Upper lobe of left lung (tissue), 6 donors: Measurements from ENCODE around the gene ARHGAP45. TPM values are rescaled to one million over a fixed set of nuclear protein-coding genes. Genes with fewer than 3 reads are reported as not detected.

Experiments
- ATAC-seq, 2 donors: fragments of 200-7000 bp; cut with Tn5 transposase; one replicate each; pipeline ENCODE4 v1.9.1; 2022; ENCODE audit warnings: mild to moderate bottlenecking in 2 of 2, moderate library complexity in 2 of 2; ENCODE audit not compliant: low FRiP score in 2 of 2
- DNase-seq, 2 donors: peaks; one replicate each; pipeline ENCODE4 v3.0.0-alpha.2; 2019 to 2020
- H3K27ac ChIP-seq, 4 donors: fragments of 200-600 bp; sonication (generic); one replicate each; pipeline ENCODE4 v1.5.1; 2016 to 2019
- H3K27me3 ChIP-seq, 4 donors: fragments of 200-600 bp; sonication (generic); one replicate each; pipeline ENCODE4 v1.5.1; 2017 to 2019
- H3K36me3 ChIP-seq, 4 donors: fragments of 200-600 bp; sonication (generic); one replicate each; pipeline ENCODE4 v1.5.1; 2016 to 2019
- H3K4me1 ChIP-seq, 4 donors: fragments of 200-600 bp; sonication (generic); one replicate each; pipeline ENCODE4 v1.5.1; 2018 to 2019
- H3K4me3 ChIP-seq, 4 donors: fragments of 200-600 bp; sonication (generic); one replicate each; pipeline ENCODE4 v1.5.1; 2017 to 2019; ENCODE audit warnings: mild to moderate bottlenecking in 2 of 4, moderate library complexity in 1 of 4
- H3K9me3 ChIP-seq, 4 donors: fragments of 200-600 bp; sonication (generic); one replicate each; pipeline ENCODE4 v1.5.1; 2018 to 2019
- CTCF ChIP-seq, 6 experiments: fragments of 450-650 bp in 4 of 6; fragments of 200-600 bp in 2 of 6; sonication (generic) in 2 of 6; IDR thresholded peaks; one replicate each; pipeline ENCODE4 v1.5.1; 2016 to 2019; ENCODE audit warnings: antibody characterized with exemption in 6 of 6
- EP300 ChIP-seq, 4 donors: sonication (generic); formaldehyde crosslinking; IDR thresholded peaks; one replicate each; pipeline ENCODE4 v1.5.1; 2017; ENCODE audit warnings: antibody characterized with exemption in 4 of 4, control low read depth in 2 of 4
- POLR2A ChIP-seq, 4 donors: fragments of 450-650 bp; IDR thresholded peaks; one replicate each; pipeline ENCODE4 v1.5.1; 2016 to 2017; ENCODE audit warnings: antibody characterized with exemption in 4 of 4, mild to moderate bottlenecking in 2 of 4
- POLR2AphosphoS5 ChIP-seq, 2 donors: sonication (generic); formaldehyde crosslinking; IDR thresholded peaks; one replicate each; pipeline ENCODE4 v1.5.1; 2017; ENCODE audit warnings: antibody characterized with exemption in 2 of 2
- WGBS, 2 donors: methylation state at CpG; one replicate each; pipeline ENCODE4 v1.1.5; 2017 to 2018; 5-methylcytosine and 5-hydroxymethylcytosine counted together
- small RNA-seq, 4 donors: library from RNA; depleted of rRNA; stranded (forward); fragments of <200 nt; gene quantifications; one replicate each; pipeline ENCODE3, GENCODE V24; 2016
- total RNA-seq, 6 donors: library from RNA; depleted of rRNA in 4 of 6; stranded (reverse); fragments of >200 nt in 4 of 6; gene quantifications; one replicate each; pipeline versions ENCODE4 v1.1.0 to v1.2.1, GENCODE V29; 2016 to 2021
- donor health status: DM: no; HTN: no; CAD: no; lungs with moderate emphysema.
- donor health status: DM: no; HTN: yes; CAD: no; lungs with severe emphysema.

ARHGAP45 gene
- total RNA-seq, 6 donors from 2014 or later = 91.6 to 332 (median 123) TPM

GRCh38 chr19:1133471-1133929 lies 66.5 kb downstream of the ARHGAP45 start:
- no peaks in the 10 kb centered on the region for H3K9me3 ChIP-seq
- peaks cover 0 to 32% (median 9%) of the 10 kb centered on the region in 4 donors for H3K36me3 ChIP-seq
- WGBS, 2 donors = 90 to 100% methylated on average over 4 to 21 of the region's 25 CpGs
- ATAC-seq (peak; percentile 7 to 15), DNase-seq (peak; percentile 55 to 89)
- peaks cover 68 to 80% (median 74%) of the 10 kb centered on the region in 4 donors for H3K4me1 ChIP-seq
- H3K27me3 ChIP-seq = no peaks in the 10 kb centered on the region
- TF ChIP-seq CTCF (IDR thresholded peaks at IDR 0.05) (no peak), POLR2A (IDR thresholded peaks at IDR 0.05) (peak in 1 of 4 donors; percentile 63), POLR2AphosphoS5 (IDR thresholded peaks at IDR 0.05) (peak in 1 of 2 donors; percentile 56), EP300 (IDR thresholded peaks at IDR 0.05) (no peak)
- peak overlapping the region in 3 of 4 donors; percentile 60 to 74 (median 65) for H3K4me3 ChIP-seq
- peak overlapping the region; percentile 94 to 99 (median 97) for H3K27ac ChIP-seq

GRCh38 chr19:1134431-1134830 lies 67.5 kb downstream of the ARHGAP45 start:
- DNase-seq (no peak), ATAC-seq (no peak)
- peaks cover 63 to 71% (median 67%) of the 10 kb centered on the region in 4 donors for H3K4me1 ChIP-seq
- peaks cover 0 to 34% (median 10%) of the 10 kb centered on the region in 4 donors for H3K36me3 ChIP-seq
- no peaks in the 10 kb centered on the region for H3K27me3 ChIP-seq
- H3K27ac ChIP-seq = peak overlapping the region; percentile 94 to 99 (median 97)
- no peaks in the 10 kb centered on the region for H3K9me3 ChIP-seq
- TF ChIP-seq POLR2A (IDR thresholded peaks at IDR 0.05) (no peak), CTCF (IDR thresholded peaks at IDR 0.05) (no peak), EP300 (IDR thresholded peaks at IDR 0.05) (peak in 2 of 4 donors; percentile 19 to 41), POLR2AphosphoS5 (IDR thresholded peaks at IDR 0.05) (peak; percentile 53 to 63)
- no peak overlapping the region for H3K4me3 ChIP-seq
- 75 to 87% methylated on average over 9 to 11 of the region's 11 CpGs for WGBS, 2 donors

- Histone ChIP-seq H3K27me3 (no peaks in the 10 kb centered on the region), H3K4me3 (no peak overlapping the region), H3K4me1 (peaks cover 53 to 61% (median 56%) of the 10 kb centered on the region in 4 donors), H3K27ac (peak overlapping the region; percentile 77 to 99 (median 97)), H3K36me3 (peaks cover 0 to 37% (median 12%) of the 10 kb centered on the region in 4 donors), H3K9me3 (no peaks in the 10 kb centered on the region)
- 75 to 94% methylated on average over 5 to 13 of the region's 17 CpGs for WGBS, 2 donors
- TF ChIP-seq POLR2A (IDR thresholded peaks at IDR 0.05) = no peak
- no peak for TF ChIP-seq CTCF (IDR thresholded peaks at IDR 0.05)
- TF ChIP-seq POLR2AphosphoS5 (IDR thresholded peaks at IDR 0.05) = no peak
- TF ChIP-seq EP300 (IDR thresholded peaks at IDR 0.05) = no peak
- DNase-seq = peak in 1 of 2 donors; percentile 82
- ATAC-seq = no peak
Measured at GRCh38 chr19:1135454-1135853, 68.5 kb downstream of the ARHGAP45 start.

GRCh38 chr19:1136201-1136600 lies 69.2 kb downstream of the ARHGAP45 start:
- H3K9me3 ChIP-seq = no peaks in the 10 kb centered on the region
- peak overlapping the region; percentile 77 to 99 (median 97) for H3K27ac ChIP-seq
- no peak overlapping the region for H3K4me3 ChIP-seq
- DNase-seq = peak in 1 of 2 donors; percentile 79
- ATAC-seq = no peak
- WGBS, 2 donors = 42% methylated on average over 12 of the region's 12 CpGs
- no peaks in the 10 kb centered on the region for H3K27me3 ChIP-seq
- peaks cover 0 to 43% (median 15%) of the 10 kb centered on the region in 4 donors for H3K36me3 ChIP-seq
- TF ChIP-seq CTCF (IDR thresholded peaks at IDR 0.05) (no peak), POLR2A (IDR thresholded peaks at IDR 0.05) (no peak), POLR2AphosphoS5 (IDR thresholded peaks at IDR 0.05) (peak in 1 of 2 donors; percentile 13)
- H3K4me1 ChIP-seq = peaks cover 45 to 53% (median 49%) of the 10 kb centered on the region in 4 donors

Small RNAs within 50 kb of the gene (small RNA-seq; reads per million reads assigned to genes)
- 0 to 0.49 (median 0.10) reads per million in 4 donors for gene RNU6-2

Other genes with a start within 250 kb of the ARHGAP45 start
- gene PLPPR3, start 245.2 kb upstream of the ARHGAP45 start, total RNA-seq = 10 to 100 TPM in 1 of 6 donors, 1 to 10 TPM in 4, under 1 TPM in 1; 0.63 to 14.2 (median 5.6) TPM
- gene AZU1, start 239.3 kb upstream of the ARHGAP45 start, total RNA-seq = 10 to 100 TPM in 1 of 6 donors, 1 to 10 TPM in 5; 2.0 to 13.6 (median 5.3) TPM
- gene PRTN3, start 226.2 kb upstream of the ARHGAP45 start, total RNA-seq = 1 to 10 TPM in 2 of 6 donors, not detected in 4; 1.1 to 9.4 TPM
- gene ELANE, start 214.9 kb upstream of the ARHGAP45 start, total RNA-seq = 10 to 100 TPM in 1 of 6 donors, 1 to 10 TPM in 2, under 1 TPM in 2, not detected in 1; 0.69 to 11.9 (median 1.3) TPM
- 100 to 1,000 TPM; 101 to 393 (median 259) TPM for gene CFD, start 207.5 kb upstream of the ARHGAP45 start, total RNA-seq
- gene MED16, start 174.0 kb upstream of the ARHGAP45 start, total RNA-seq = 100 to 1,000 TPM in 2 of 6 donors, 10 to 100 TPM in 4; 33.5 to 110 (median 62.1) TPM
- gene RNU6-9, start 173.7 kb upstream of the ARHGAP45 start, total RNA-seq = not detected
- 10 to 100 TPM; 39.6 to 71.2 (median 63.3) TPM for gene R3HDM4, start 153.9 kb upstream of the ARHGAP45 start, total RNA-seq
- not detected for gene KISS1R, start 149.8 kb upstream of the ARHGAP45 start, total RNA-seq
- 10 to 100 TPM in 4 of 6 donors, 1 to 10 TPM in 2; 7.1 to 54.5 (median 19.2) TPM for gene ARID3A, start 141.1 kb upstream of the ARHGAP45 start, total RNA-seq
- gene WDR18, start 82.8 kb upstream of the ARHGAP45 start, total RNA-seq = 100 to 1,000 TPM in 1 of 6 donors, 10 to 100 TPM in 5; 29.2 to 122 (median 38.6) TPM
- 10 to 100 TPM in 1 of 6 donors, 1 to 10 TPM in 4, under 1 TPM in 1; 0.06 to 18.9 (median 5.6) TPM for gene GRIN3B, start 66.7 kb upstream of the ARHGAP45 start, total RNA-seq
- 100 to 1,000 TPM; 143 to 643 (median 208) TPM for gene TMEM259, start 46.0 kb upstream of the ARHGAP45 start, total RNA-seq
- gene RNU6-2, start 45.6 kb upstream of the ARHGAP45 start, total RNA-seq = not detected
- gene CNN2, start 40.6 kb upstream of the ARHGAP45 start, total RNA-seq = 100 to 1,000 TPM in 5 of 6 donors, 10 to 100 TPM in 1; 98.1 to 262 (median 164) TPM
- gene ABCA7, start 27.1 kb upstream of the ARHGAP45 start, total RNA-seq = 100 to 1,000 TPM in 2 of 6 donors, 10 to 100 TPM in 4; 34.1 to 224 (median 58.2) TPM
- gene POLR2E, start 28.2 kb downstream of the ARHGAP45 start, total RNA-seq = 100 to 1,000 TPM in 4 of 6 donors, 10 to 100 TPM in 2; 50.0 to 176 (median 103) TPM
- gene GPX4, start 36.8 kb downstream of the ARHGAP45 start, total RNA-seq = 100 to 1,000 TPM; 370 to 717 (median 484) TPM
- 100 to 1,000 TPM in 4 of 6 donors, 10 to 100 TPM in 2; 44.8 to 159 (median 106) TPM for gene SBNO2, start 107.1 kb downstream of the ARHGAP45 start, total RNA-seq
- 100 to 1,000 TPM in 1 of 6 donors, 10 to 100 TPM in 5; 50.2 to 168 (median 63.2) TPM for gene STK11, start 138.6 kb downstream of the ARHGAP45 start, total RNA-seq
- 1 to 10 TPM in 3 of 6 donors, under 1 TPM in 1, not detected in 2; 0.30 to 1.8 (median 1.0) TPM for gene CBARP, start 170.8 kb downstream of the ARHGAP45 start, total RNA-seq
- 100 to 1,000 TPM in 3 of 6 donors, 10 to 100 TPM in 3; 56.0 to 187 (median 113) TPM for gene ATP5F1D, start 174.6 kb downstream of the ARHGAP45 start, total RNA-seq
- 100 to 1,000 TPM in 2 of 6 donors, 10 to 100 TPM in 4; 33.5 to 176 (median 75.9) TPM for gene MIDN, start 181.4 kb downstream of the ARHGAP45 start, total RNA-seq
- 1,000 to 10,000 TPM in 1 of 6 donors, 100 to 1,000 TPM in 5; 326 to 1,348 (median 441) TPM for gene CIRBP, start 202.2 kb downstream of the ARHGAP45 start, total RNA-seq
- 10 to 100 TPM; 43.0 to 85.3 (median 59.6) TPM for gene FAM174C, start 208.4 kb downstream of the ARHGAP45 start, total RNA-seq
- not detected for gene EFNA2, start 218.7 kb downstream of the ARHGAP45 start, total RNA-seq